ENCODE data around the gene CCDC178. TPM values are rescaled to one million over a fixed set of nuclear protein-coding genes. Genes with fewer than 3 reads are reported as not detected.

The CCDC178 gene
- total and polyA plus RNA-seq, 2 donors (not counting 3 experiments of a cell fraction or from before 2014, with no cell fraction given) = 0.80 to 1.6 TPM

- ChIA-PET POLR2A (no interaction called here), CTCF (no interaction called here)
- no peaks in the 10 kb centered on the region for H3K9me1 ChIP-seq (replicated peaks; ENCODE audit: control insufficient read depth, extremely low read depth, insufficient read depth, low read length)
- no peaks in the 10 kb centered on the region for H3K79me2 ChIP-seq (ENCODE audit: control insufficient read depth, insufficient read depth, low read length)
- FAIRE-seq (no peak), DNase-seq (ENCODE audit: low read depth, low spot score) (no peak)
- no peaks in the 10 kb centered on the region for H3K36me3 ChIP-seq (ENCODE audit: control insufficient read depth in 2 of 2, extremely low read depth in 1 of 2, insufficient read depth in 2 of 2, low read length in 2 of 2)
- no TSS peak for BruUV-seq (replicated peaks)
- H3K9me3 ChIP-seq (replicated peaks; ENCODE audit: control insufficient read depth, insufficient read depth, low read length) = no peaks in the 10 kb centered on the region
- no peak overlapping the region for H3K4me2 ChIP-seq (ENCODE audit: insufficient read depth, low read length)
- no peaks in the 10 kb centered on the region for H3K4me1 ChIP-seq (ENCODE audit: control insufficient read depth, extremely low read depth, insufficient read depth, low read length)
- no peaks in the 10 kb centered on the region for H3K27me3 ChIP-seq (ENCODE audit: control insufficient read depth in 2 of 2, insufficient read depth in 2 of 2, low read length in 2 of 2)
- H4K20me1 ChIP-seq (replicated peaks; ENCODE audit: control insufficient read depth, extremely low read depth, insufficient read depth, low read length) = no peaks in the 10 kb centered on the region
- H3K9ac ChIP-seq (replicated peaks; ENCODE audit: extremely low read depth, insufficient read depth, low read length) = no peak overlapping the region
- TF ChIP-seq FOS (IDR thresholded peaks at IDR 0.05; ENCODE audit: borderline replicate concordance, insufficient read depth, low read length) (no peak), POLR2A (IDR thresholded peaks at IDR 0.05; ENCODE audit: low read depth, low read length) (no peak), POLR2AphosphoS5 (IDR thresholded peaks at IDR 0.05; ENCODE audit: insufficient read depth, low read depth, low read length) (no peak), CTCF (IDR thresholded peaks at IDR 0.05; ENCODE audit: extremely low read depth in 1 of 2, insufficient read depth in 1 of 2, low read depth in 1 of 2, low read length in 2 of 2) (no peak), MYC (IDR thresholded peaks at IDR 0.05; ENCODE audit: low read depth, low read length) (no peak), EZH2 (IDR thresholded peaks at IDR 0.05; ENCODE audit: borderline replicate concordance, low read depth, low read length, severe bottlenecking) (no peak), JUN (IDR thresholded peaks at IDR 0.05; ENCODE audit: borderline replicate concordance, insufficient read depth, insufficient read length, low read depth) (no peak), GATA2 (IDR thresholded peaks at IDR 0.05; ENCODE audit: insufficient read depth, insufficient read length, low read depth, low read length) (no peak)
- TF ChIP-seq, protein P1, sequence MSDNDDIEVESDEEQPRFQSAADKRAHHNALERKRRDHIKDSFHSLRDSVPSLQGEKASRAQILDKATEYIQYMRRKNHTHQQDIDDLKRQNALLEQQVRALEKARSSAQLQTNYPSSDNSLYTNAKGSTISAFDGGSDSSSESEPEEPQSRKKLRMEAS (IDR thresholded peaks at IDR 0.05; ENCODE audit: insufficient read depth, insufficient read length) = no peak
- dilution Hi-C loops (cut with MboI; ENCODE audit: extremely low pct_ligation_motif_present, low sequenced_read_pairs) (no loop called here), intact Hi-C loops (cut with micrococcal nuclease) (no loop called here)
- H2AFZ ChIP-seq (ENCODE audit: low read depth, low read length) = no peak overlapping the region
- no peak overlapping the region for H3K27ac ChIP-seq (ENCODE audit: insufficient read depth, low read depth, low read length)
- H3K4me3 ChIP-seq (replicated peaks in 1 of 3; ENCODE audit: insufficient read depth in 1 of 3, low read depth in 1 of 3, low read length in 3 of 3) = no peak overlapping the region
These were observed 19.1 kb upstream of the CCDC178 start for GRCh38 chr18:33459612-33460011.
